ENCODE data around the gene MYO18A. TPM values are rescaled to one million over a fixed set of nuclear protein-coding genes. Genes with fewer than 3 reads are reported as not detected.

Gene MYO18A
- total RNA-seq, 4 donors from 2014 or later: 71.6 to 125 (median 104) TPM

GRCh38 chr17:29140051-29140621 is 40.1 kb downstream of the MYO18A start:
- peak; percentile 75 to 76 for DNase-seq (ENCODE audit: low spot score in 2 of 2)
- Histone ChIP-seq H3K36me3 (peaks cover 0 to 4% (median 0%) of the 10 kb centered on the region in 3 donors), H3K9me3 (no peaks in the 10 kb centered on the region), H3K4me1 (peaks cover 0 to 67% (median 35%) of the 10 kb centered on the region in 4 donors), H3K4me3 (peak overlapping the region; percentile 25 to 53 (median 36)), H3K27me3 (no peaks in the 10 kb centered on the region), H3K27ac (peak overlapping the region; percentile 72 to 88 (median 80))
- TF ChIP-seq CTCF (IDR thresholded peaks at IDR 0.05) (no peak), EP300 (IDR thresholded peaks at IDR 0.05) (peak in 1 of 2 donors; percentile 64), POLR2A (IDR thresholded peaks at IDR 0.05) (peak in 1 of 2 donors; percentile 73)
- 1 to 4% methylated on average over 14 of the region's 14 CpGs for WGBS, 2 donors

GRCh38 chr17:29138971-29139691 is 41.1 kb downstream of the MYO18A start:
- H3K4me1 ChIP-seq: peaks cover 0 to 56% (median 35%) of the 10 kb centered on the region in 4 donors
- H3K9me3 ChIP-seq: no peaks in the 10 kb centered on the region
- DNase-seq (ENCODE audit: low spot score in 2 of 2): no peak
- H3K36me3 ChIP-seq: peaks cover 0 to 4% (median 0%) of the 10 kb centered on the region in 3 donors
- H3K27ac ChIP-seq: peak overlapping the region in 3 of 4 donors; percentile 78 to 88 (median 83)
- TF ChIP-seq EP300 (IDR thresholded peaks at IDR 0.05) (no peak), CTCF (IDR thresholded peaks at IDR 0.05) (no peak), POLR2A (IDR thresholded peaks at IDR 0.05) (no peak)
- 33 to 35% methylated on average over 12 of the region's 13 CpGs for WGBS, 2 donors
- H3K4me3 ChIP-seq: peak overlapping the region; percentile 25 to 53 (median 36)
- no peaks in the 10 kb centered on the region for H3K27me3 ChIP-seq

GRCh38 chr17:29138184-29138955 is 41.8 kb downstream of the MYO18A start:
- H3K9me3 ChIP-seq: no peaks in the 10 kb centered on the region
- TF ChIP-seq CTCF (IDR thresholded peaks at IDR 0.05) (no peak), EP300 (IDR thresholded peaks at IDR 0.05) (no peak), POLR2A (IDR thresholded peaks at IDR 0.05) (no peak)
- H3K4me1 ChIP-seq: peaks cover 0 to 57% (median 37%) of the 10 kb centered on the region in 4 donors
- H3K27me3 ChIP-seq: no peaks in the 10 kb centered on the region
- WGBS, 2 donors: 71 to 73% methylated on average over 13 of the region's 13 CpGs
- no peak for DNase-seq (ENCODE audit: low spot score in 2 of 2)
- peak overlapping the region in 3 of 4 donors; percentile 78 to 88 (median 83) for H3K27ac ChIP-seq
- H3K4me3 ChIP-seq: peak overlapping the region in 1 of 4 donors; percentile 46
- H3K36me3 ChIP-seq: peaks cover 0 to 4% (median 0%) of the 10 kb centered on the region in 3 donors

- 78 to 84% methylated on average over 8 of the region's 8 CpGs for WGBS, 2 donors
- H3K27ac ChIP-seq: no peak overlapping the region
These were observed 43.0 kb downstream of the MYO18A start for GRCh38 chr17:29136998-29137730.

More at GRCh38 chr17:29136998-29137730, 43.0 kb downstream of the MYO18A start:
- Histone ChIP-seq H3K27me3 (no peaks in the 10 kb centered on the region), H3K4me3 (no peak overlapping the region), H3K36me3 (peaks cover 0 to 4% (median 0%) of the 10 kb centered on the region in 3 donors), H3K9me3 (no peaks in the 10 kb centered on the region), H3K4me1 (peaks cover 0 to 64% (median 48%) of the 10 kb centered on the region in 4 donors)
- no peak for DNase-seq (ENCODE audit: low spot score in 2 of 2)
- no peak for TF ChIP-seq EP300 (IDR thresholded peaks at IDR 0.05)
- no peak for TF ChIP-seq POLR2A (IDR thresholded peaks at IDR 0.05)
- TF ChIP-seq CTCF (IDR thresholded peaks at IDR 0.05): no peak

Data from tibial nerve (tissue), 4 donors.